Measurements from ENCODE around the gene SNED1.

Gene SNED1

DNA sequence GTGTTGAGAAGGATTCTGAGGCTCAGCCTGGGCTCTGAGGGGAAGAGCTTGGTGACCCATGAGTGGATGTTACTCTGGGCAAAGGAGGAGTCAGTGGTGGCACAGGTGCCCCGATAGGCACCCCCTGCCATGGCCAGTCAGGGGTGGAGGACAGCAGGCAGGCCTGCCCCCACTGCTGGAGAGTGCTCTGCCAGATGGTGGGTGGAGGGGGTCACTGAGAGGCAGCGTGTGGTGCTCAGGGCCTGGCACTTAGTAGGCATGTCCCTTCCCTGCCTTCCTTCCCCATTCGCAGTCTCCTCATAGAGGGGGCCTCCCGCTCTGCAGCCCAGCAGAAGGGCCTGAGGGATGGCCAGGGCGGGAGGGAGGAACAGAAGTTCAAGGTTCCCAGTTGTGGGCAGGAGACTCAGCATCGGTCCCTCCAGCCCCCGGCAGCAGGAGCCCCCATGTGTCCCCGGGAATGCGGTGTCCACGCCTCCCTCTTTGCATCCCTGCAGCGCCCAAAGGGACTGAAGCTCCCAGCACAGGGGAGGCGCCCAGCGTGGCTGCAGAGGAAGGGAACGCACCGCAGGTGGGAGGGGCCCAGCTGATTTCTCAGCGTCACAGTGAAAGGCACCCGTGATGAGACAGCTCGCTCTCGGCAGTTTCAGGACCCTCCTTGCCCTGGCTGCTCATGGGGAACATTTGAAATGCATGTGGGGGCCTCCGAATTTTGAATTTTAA, 5.7 kb upstream of the SNED1 start:
- DNase-seq (ENCODE audit: insufficient read length, low spot score) (no peak), FAIRE-seq (no peak)
- TF ChIP-seq, protein P1, sequence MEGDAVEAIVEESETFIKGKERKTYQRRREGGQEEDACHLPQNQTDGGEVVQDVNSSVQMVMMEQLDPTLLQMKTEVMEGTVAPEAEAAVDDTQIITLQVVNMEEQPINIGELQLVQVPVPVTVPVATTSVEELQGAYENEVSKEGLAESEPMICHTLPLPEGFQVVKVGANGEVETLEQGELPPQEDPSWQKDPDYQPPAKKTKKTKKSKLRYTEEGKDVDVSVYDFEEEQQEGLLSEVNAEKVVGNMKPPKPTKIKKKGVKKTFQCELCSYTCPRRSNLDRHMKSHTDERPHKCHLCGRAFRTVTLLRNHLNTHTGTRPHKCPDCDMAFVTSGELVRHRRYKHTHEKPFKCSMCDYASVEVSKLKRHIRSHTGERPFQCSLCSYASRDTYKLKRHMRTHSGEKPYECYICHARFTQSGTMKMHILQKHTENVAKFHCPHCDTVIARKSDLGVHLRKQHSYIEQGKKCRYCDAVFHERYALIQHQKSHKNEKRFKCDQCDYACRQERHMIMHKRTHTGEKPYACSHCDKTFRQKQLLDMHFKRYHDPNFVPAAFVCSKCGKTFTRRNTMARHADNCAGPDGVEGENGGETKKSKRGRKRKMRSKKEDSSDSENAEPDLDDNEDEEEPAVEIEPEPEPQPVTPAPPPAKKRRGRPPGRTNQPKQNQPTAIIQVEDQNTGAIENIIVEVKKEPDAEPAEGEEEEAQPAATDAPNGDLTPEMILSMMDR (IDR thresholded peaks at IDR 0.05; ENCODE audit: insufficient read depth, missing control alignments), result no peak

DNA sequence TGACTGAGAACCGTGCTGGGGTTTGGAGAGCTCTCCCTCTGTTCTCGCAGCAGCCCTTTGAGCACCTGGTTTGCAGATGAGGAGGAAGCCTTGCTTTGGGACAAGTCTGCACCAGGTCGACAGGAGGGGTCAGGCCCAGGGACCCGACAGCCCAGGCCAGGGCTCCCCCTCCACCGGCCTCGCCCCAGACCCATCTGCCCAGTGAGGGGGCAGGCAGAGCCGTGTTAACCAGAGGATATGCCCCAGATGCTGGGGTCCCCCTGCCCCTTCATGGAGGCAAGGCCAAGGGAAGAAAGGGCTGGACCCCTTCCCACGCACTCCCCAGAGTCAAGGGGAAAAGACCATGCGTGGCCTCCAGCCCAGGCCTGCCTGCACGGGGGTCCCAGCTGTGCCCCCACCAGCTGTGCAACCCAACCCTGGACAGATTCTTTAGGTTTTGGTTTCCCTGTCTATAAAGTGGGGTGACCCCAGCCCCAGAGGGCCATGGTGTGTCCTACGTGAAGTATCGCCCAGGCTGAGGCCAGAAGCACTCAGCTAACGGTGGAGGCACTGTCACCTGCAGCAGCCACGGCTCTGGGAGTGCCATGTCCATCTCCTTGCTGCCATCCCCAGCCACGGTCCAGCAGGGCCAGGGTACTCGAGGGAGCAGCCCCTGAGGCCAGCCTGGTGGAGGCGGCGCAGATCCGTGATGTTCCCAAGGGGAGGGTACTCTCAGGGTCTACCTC, 4.8 kb upstream of the SNED1 start:
- TF ChIP-seq, protein P1 (IDR thresholded peaks at IDR 0.05; ENCODE audit: insufficient read depth, missing control alignments), result no peak
- FAIRE-seq (no peak), DNase-seq (ENCODE audit: insufficient read length, low spot score) (no peak)

DNA sequence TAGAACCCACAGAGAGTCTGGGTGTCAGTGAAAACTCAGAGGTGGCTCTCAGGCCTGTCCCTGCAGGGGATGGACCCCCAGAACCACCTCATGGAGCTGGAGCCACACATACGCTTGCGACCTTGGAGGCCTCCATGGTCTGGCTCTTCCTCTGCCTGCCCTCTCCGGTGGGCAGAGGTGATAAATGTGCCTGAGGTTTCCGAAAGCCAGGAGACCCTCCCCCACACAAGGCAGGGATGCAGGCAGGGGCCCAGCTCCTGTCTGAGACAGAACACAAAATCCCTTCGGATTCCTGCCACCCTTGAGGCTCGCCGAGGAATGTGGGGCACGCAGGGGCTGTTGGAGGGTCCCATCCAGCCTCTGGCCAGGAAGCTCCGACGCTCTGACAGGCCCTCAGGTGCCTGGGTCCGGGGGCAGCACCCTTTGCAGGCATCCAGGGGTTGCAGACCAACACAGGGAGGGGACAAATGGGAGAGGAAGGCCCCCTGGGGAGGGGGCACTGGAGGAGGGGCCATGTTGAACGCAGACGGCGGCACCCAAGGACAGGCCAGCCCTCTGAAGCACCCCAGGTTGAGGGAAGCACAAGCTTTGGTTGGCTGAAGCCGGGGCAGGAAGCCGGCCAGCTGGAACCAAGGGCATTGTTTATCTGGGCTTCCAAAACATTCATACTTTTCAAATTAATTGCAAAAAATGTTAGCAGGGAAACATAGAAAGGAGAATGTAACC, 4.1 kb upstream of the SNED1 start:
- TF ChIP-seq, protein P1 (IDR thresholded peaks at IDR 0.05; ENCODE audit: insufficient read depth, missing control alignments), result no peak
- no peak for DNase-seq (ENCODE audit: insufficient read length, low spot score)
- no peak for FAIRE-seq

DNA sequence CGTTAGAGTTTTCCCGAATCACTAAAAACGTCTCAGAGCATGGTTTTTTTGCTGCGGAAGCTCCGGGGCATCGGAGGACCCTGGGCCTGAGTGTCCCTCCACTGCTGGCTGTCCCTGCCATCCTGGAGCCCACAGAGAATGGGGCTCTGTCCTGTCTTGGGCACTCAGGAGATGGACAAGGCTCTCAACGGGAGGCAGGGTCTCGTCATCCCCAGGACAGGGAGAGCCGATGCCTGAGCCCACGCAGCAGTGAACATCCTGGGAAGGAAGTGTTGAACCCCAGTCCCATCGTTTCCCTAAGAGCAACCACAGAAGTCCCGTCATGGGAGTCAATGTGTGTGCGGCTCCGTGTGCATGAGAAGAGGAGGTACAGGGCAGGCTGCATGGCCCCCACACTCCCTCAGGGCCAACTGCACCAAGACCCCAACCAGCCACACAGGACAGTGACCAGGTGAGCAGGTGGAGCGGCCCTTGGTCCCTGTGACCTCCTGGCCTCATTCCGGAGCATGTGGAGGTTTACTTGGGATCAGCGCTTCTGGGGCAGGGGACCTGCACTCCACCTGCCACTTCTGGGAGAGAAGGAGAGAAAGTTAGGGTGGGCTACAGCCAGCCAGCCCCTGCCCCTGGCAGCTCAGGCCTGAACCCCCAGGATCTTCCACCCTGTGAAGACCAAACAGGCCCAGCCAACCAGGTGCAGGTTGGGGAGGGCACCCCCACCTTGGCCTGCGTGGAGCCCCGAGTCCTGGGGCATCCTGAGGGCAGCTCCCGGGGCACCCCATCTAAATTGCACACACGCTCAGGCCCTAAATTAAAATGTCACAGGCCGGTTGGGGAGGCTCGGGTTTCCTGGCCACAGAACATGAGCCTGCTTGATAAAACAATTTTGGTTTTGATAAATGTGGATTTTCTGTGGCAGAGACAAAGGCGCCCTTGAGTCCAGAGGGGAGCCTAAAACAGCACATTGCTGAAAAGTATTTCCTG, 3.1 kb upstream of the SNED1 start:
- FAIRE-seq (no peak), DNase-seq (ENCODE audit: insufficient read length, low spot score) (no peak)
- TF ChIP-seq, protein P1 (IDR thresholded peaks at IDR 0.05; ENCODE audit: insufficient read depth, missing control alignments), result no peak

DNA sequence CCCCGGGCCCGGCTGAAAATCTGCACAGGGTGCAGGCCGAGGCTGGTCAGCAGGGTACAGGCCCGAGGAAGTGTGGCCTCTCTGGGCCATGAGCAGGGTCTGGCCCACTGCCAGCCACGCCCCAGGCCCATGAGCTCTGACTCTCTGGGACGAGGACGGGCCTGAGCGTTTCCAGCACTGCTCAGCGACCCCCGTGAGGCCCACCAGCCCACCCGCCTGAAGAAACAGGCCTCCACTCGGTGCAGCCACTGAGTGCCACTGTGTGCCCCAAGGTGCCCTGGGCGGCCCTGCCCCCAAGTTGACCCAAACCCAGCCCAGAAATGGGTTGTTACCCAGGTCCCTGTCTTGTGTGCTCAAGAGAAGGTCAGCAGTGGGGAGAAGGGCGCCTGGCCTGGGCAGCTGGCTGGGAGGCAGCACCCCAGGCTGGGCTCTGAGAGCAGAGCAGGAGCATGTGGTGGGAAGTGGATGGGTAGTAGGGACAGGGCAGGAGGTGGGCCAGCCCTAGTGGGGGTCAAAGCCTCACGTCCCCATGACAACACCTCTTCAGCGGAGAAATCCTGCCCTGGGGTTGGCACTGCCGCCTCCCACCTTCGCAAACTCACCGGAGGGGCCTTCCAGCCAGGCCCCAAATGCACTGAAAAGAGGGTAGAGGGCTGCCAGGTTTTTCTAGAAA, 2.1 kb upstream of the SNED1 start:
- no peak for FAIRE-seq
- no peak for DNase-seq (ENCODE audit: insufficient read length, low spot score)
- TF ChIP-seq, protein P1 (IDR thresholded peaks at IDR 0.05; ENCODE audit: insufficient read depth, missing control alignments), result no peak

DNA sequence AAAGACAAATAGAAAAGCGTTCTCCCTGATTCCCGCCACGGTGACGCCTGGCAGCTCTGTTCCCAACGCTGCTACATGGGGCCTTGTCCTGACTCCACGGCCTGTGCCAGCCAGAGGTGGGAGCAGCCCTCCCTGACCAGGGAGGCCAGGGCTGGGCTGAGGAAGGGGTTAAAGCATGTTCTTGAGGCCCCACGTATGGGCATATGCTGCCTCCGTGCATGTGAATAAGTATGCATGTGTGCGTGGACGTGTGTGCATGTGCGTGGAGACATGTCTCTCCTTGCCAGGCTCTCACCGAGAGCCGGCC, 1.6 kb upstream of the SNED1 start:
- no peak for FAIRE-seq
- TF ChIP-seq, protein P1 (IDR thresholded peaks at IDR 0.05; ENCODE audit: insufficient read depth, missing control alignments), result no peak
- no peak for DNase-seq (ENCODE audit: insufficient read length, low spot score)

Measured in D721Med (cell line).